PC-3 (cell line): ENCODE data around the gene EPHA10.

Source experiments
- CTCF ChIP-seq: fragments of 300-600 bp; sonication (generic); conservative IDR thresholded peaks from 2 replicates; pipeline ENCODE4 v1.5.1; 2017; ENCODE audit warnings: antibody characterized with exemption, low read depth, mild to moderate bottlenecking, low read length
- EZH2 ChIP-seq: fragments of 300-600 bp; sonication (generic); IDR thresholded peaks from one replicate; pipeline ENCODE4 v1.6.1; 2017; ENCODE audit warnings: antibody characterized with exemption, mild to moderate bottlenecking, low read length; ENCODE audit not compliant: unreplicated experiment
- EZH2phosphoT487 ChIP-seq: fragments of 300-600 bp; sonication (generic); IDR thresholded peaks from 2 replicates; pipeline ENCODE4 v1.6.1; 2018; ENCODE audit warnings: mild to moderate bottlenecking, antibody characterized with exemption, low read length, borderline replicate concordance

GRCh38 chr1:37728416-37728815 lies 36.5 kb downstream of the EPHA10 start:
- TF ChIP-seq CTCF (no peak), EZH2 (no peak), EZH2phosphoT487 (no peak)
